CD4-positive, alpha-beta T cell treated with Interleukin-1 beta for 1 hour (primary cell): Measurements from ENCODE around the gene EME2.

ENCODE experiments used
- DNase-seq, 2 donors: peaks; one replicate each; pipeline ENCODE4 v3.0.0-alpha.2; 2020 to 2022

EME2 gene

DNA sequence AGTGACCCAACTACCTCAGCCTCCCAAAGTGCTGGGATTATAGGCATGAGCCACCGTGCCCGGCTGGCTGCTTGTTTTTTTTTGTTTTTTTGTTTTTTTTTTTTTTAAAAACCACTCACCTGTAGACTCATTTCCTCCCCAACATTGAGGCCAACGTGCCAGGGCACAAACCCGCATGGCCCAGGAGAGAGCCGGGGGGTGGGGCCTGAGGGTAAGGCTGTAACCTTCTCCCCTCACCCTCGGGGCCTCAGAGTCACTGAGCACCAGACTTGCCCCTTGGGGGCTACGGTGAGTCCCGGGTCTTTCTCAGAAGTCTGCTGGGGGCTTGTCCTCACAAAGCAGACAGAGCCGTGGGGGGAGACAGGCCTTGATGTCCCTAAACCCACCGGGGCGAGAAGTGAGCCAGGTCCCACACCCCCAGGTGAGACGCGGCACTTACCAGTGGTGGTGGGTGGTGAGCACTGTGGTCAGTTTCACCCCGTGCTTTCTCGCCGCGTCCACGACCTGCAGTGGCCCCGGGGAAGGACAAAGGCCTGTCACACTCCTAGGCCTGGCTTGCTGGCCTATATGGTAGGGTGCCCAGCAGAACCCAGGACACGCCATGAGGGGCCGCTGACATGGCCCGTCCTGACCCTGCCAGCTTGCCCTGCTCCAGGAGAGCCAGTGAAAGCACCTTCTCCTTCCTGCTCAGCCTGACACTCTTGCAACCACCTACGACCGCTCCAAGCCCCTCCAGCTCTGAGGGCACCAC is 49.4 kb downstream of the EME2 start:
- no peak for DNase-seq

GRCh38 chr16:1822801-1823200 is 50.2 kb downstream of the EME2 start:
- no peak for DNase-seq

- peak in 1 of 2 donors; percentile 2 for DNase-seq
Measured at GRCh38 chr16:1823821-1824220, 51.2 kb downstream of the EME2 start.

DNA sequence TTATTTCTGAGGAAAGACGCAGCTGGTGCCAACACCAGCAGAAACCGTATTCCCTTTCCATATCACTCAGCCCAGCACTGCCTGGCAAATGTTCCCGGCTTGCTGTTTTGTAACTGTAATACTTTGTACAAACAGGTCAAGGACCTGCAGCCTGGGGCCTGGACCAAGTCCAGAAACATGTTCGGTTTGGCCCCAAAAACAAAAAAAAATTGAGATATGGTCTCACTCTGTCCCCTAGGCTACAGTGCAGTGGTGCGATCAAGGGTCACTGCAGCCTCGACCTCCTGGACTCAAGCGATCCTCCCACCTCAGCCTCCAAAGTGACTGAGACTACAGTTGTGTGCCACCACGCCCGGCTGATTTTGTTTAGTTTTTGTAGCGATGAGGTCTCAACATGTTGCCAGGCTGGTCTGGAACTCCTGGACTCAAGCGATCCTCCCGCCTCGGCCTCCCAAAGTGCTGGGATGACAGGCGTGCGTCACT is 52.8 kb downstream of the EME2 start:
- DNase-seq: no peak
